Ovary (tissue), 3 donors: ENCODE measurements around the gene SNCG.

ENCODE experiments used
- POLR2A ChIP-seq: fragments of 450-650 bp; IDR thresholded peaks from one replicate; pipeline ENCODE4 v1.6.1; 2017; ENCODE audit warnings: antibody characterized with exemption, mild to moderate bottlenecking, moderate library complexity
- TF ChIP-seq, protein P1 (sequence below), 3 donors: fragments of 450-650 bp in 2 of 3; fragments of 200-600 bp in 1 of 3; IDR thresholded peaks; one replicate each; pipeline versions ENCODE4 v1.5.1 to v1.8.0; 2016 to 2022; ENCODE audit warnings: antibody characterized with exemption in 3 of 3, mild to moderate bottlenecking in 1 of 3
- donor health status: DM: no; HTN: no; CAD: no.

GRCh38 chr10:86992456-86992855 is 34.1 kb downstream of the SNCG start:
- TF ChIP-seq, protein P1, sequence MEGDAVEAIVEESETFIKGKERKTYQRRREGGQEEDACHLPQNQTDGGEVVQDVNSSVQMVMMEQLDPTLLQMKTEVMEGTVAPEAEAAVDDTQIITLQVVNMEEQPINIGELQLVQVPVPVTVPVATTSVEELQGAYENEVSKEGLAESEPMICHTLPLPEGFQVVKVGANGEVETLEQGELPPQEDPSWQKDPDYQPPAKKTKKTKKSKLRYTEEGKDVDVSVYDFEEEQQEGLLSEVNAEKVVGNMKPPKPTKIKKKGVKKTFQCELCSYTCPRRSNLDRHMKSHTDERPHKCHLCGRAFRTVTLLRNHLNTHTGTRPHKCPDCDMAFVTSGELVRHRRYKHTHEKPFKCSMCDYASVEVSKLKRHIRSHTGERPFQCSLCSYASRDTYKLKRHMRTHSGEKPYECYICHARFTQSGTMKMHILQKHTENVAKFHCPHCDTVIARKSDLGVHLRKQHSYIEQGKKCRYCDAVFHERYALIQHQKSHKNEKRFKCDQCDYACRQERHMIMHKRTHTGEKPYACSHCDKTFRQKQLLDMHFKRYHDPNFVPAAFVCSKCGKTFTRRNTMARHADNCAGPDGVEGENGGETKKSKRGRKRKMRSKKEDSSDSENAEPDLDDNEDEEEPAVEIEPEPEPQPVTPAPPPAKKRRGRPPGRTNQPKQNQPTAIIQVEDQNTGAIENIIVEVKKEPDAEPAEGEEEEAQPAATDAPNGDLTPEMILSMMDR (IDR thresholded peaks at IDR 0.05) = no peak
- TF ChIP-seq POLR2A = no peak
